Trophoblast cell (in vitro differentiated cells and primary cell): Measurements from ENCODE around the gene B9D1.

Experiments used
- DNase-seq, 2 donors: peaks; one replicate each; pipeline ENCODE4 v3.0.0-alpha.2; 2016
- H2AFZ ChIP-seq: 2 replicates; pipeline ENCODE4 v1.6.1; 2013; ENCODE audit warnings: low read length, moderate library complexity, mild to moderate bottlenecking; ENCODE audit not compliant: insufficient read depth, poor library complexity
- H2AK5ac ChIP-seq: 2 replicates; pipeline ENCODE4 v1.6.1; 2013; ENCODE audit warnings: mild to moderate bottlenecking, low read length
- H2BK120ac ChIP-seq: 2 replicates; pipeline ENCODE4 v1.6.1; 2013; ENCODE audit warnings: low read length, mild to moderate bottlenecking, moderate library complexity; ENCODE audit not compliant: insufficient read depth, poor library complexity
- H2BK12ac ChIP-seq: 2 replicates; pipeline ENCODE4 v1.6.1; 2013; ENCODE audit warnings: mild to moderate bottlenecking, low read length, moderate library complexity
- H2BK5ac ChIP-seq: 2 replicates; pipeline ENCODE4 v1.6.1; 2013; ENCODE audit warnings: low read length, low read depth, moderate library complexity, mild to moderate bottlenecking; ENCODE audit not compliant: poor library complexity
- H3K14ac ChIP-seq: 2 replicates; pipeline ENCODE4 v1.6.1; 2013; ENCODE audit warnings: mild to moderate bottlenecking, low read length
- H3K18ac ChIP-seq: 2 replicates; pipeline ENCODE4 v1.6.1; 2013; ENCODE audit warnings: mild to moderate bottlenecking, low read length
- H3K23ac ChIP-seq: 2 replicates; pipeline ENCODE4 v1.6.1; 2013; ENCODE audit warnings: low read length
- H3K27ac ChIP-seq: 2 replicates; pipeline ENCODE4 v1.5.1; 2013; ENCODE audit warnings: low read depth, mild to moderate bottlenecking, inconsistent platforms, low read length, moderate library complexity
- H3K27me3 ChIP-seq: 2 replicates; pipeline ENCODE4 v1.6.1; 2013; ENCODE audit warnings: inconsistent platforms, mild to moderate bottlenecking, low read length, moderate library complexity; ENCODE audit not compliant: insufficient read depth
- H3K36me3 ChIP-seq, 2 experiments: 1 replicate in 1 of 2; 2 replicates in 1 of 2; pipeline ENCODE4 v1.6.1; 2013; ENCODE audit warnings: low read length in 2 of 2, mild to moderate bottlenecking in 2 of 2, moderate library complexity in 1 of 2; ENCODE audit not compliant: insufficient read depth in 2 of 2, control insufficient read depth in 1 of 2
- H3K4ac ChIP-seq: 2 replicates; pipeline ENCODE4 v1.6.1; 2013; ENCODE audit warnings: low read depth, mild to moderate bottlenecking, low read length, moderate library complexity
- H3K4me1 ChIP-seq, 2 experiments: 1 replicate in 1 of 2; 2 replicates in 1 of 2; pipeline ENCODE4 v1.6.1; 2013; ENCODE audit warnings: low read length in 2 of 2, mild to moderate bottlenecking in 2 of 2, moderate library complexity in 1 of 2; ENCODE audit not compliant: insufficient read depth in 2 of 2, control insufficient read depth in 1 of 2
- H3K4me2 ChIP-seq: 2 replicates; pipeline ENCODE4 v1.6.1; 2013; ENCODE audit warnings: inconsistent platforms, mild to moderate bottlenecking, low read length, moderate library complexity
- H3K4me3 ChIP-seq: 2 replicates; pipeline ENCODE4 v1.5.1; 2013; ENCODE audit warnings: mild to moderate bottlenecking, low read depth, low read length, inconsistent platforms
- H3K79me1 ChIP-seq: one replicate; pipeline ENCODE4 v1.6.1; 2013; ENCODE audit warnings: low read length
- H3K79me2 ChIP-seq: 2 replicates; pipeline ENCODE4 v1.6.1; 2013; ENCODE audit warnings: low read length, mild to moderate bottlenecking; ENCODE audit not compliant: control insufficient read depth, insufficient read depth, poor library complexity
- H3K9ac ChIP-seq: 2 replicates; pipeline ENCODE4 v1.6.1; 2013; ENCODE audit warnings: mild to moderate bottlenecking, low read length
- H3K9me3 ChIP-seq: 2 replicates; pipeline ENCODE4 v1.6.1; 2013; ENCODE audit warnings: low read depth, mild to moderate bottlenecking, control low read depth, inconsistent platforms, low read length; ENCODE audit not compliant: insufficient read depth
- H4K12ac ChIP-seq: 2 replicates; pipeline ENCODE4 v1.6.1; 2013; ENCODE audit warnings: low read depth, mild to moderate bottlenecking, low read length, moderate library complexity
- H4K8ac ChIP-seq: 2 replicates; pipeline ENCODE4 v1.6.1; 2013; ENCODE audit warnings: low read depth, mild to moderate bottlenecking, low read length, moderate library complexity
- H4K91ac ChIP-seq: one replicate; pipeline ENCODE4 v1.6.1; 2013; ENCODE audit warnings: low read depth, mild to moderate bottlenecking, low read length, moderate library complexity
- WGBS: extraction: QIAGEN DNeasy Blood & Tissue Kit; methylation state at CpG from one replicate; pipeline ENCODE4 v1.1.7; 2013; ENCODE audit warnings: missing lambda C conversion rate; ENCODE audit not compliant: insufficient read length, insufficient coverage; ENCODE audit errors: extremely low coverage; 5-methylcytosine and 5-hydroxymethylcytosine counted together

Gene B9D1

GRCh38 chr17:19405114-19405513, 42.6 kb upstream of the B9D1 start:
- DNase-seq: no peak
- no peaks in the 10 kb centered on the region for H3K27me3 ChIP-seq

GRCh38 chr17:19404264-19404663, 41.7 kb upstream of the B9D1 start:
- H3K4me3 ChIP-seq: no peak overlapping the region
- no peaks in the 10 kb centered on the region for H3K4me1 ChIP-seq
- no CpG with 5 or more reads among the region's 1 CpG for WGBS
- H3K14ac ChIP-seq: no peak overlapping the region
- no peak overlapping the region for H3K23ac ChIP-seq
- H3K9ac ChIP-seq: no peak overlapping the region
- H3K79me2 ChIP-seq: no peaks in the 10 kb centered on the region
- H3K18ac ChIP-seq: no peak overlapping the region
- no peaks in the 10 kb centered on the region for H3K27me3 ChIP-seq
- no peaks in the 10 kb centered on the region for H3K36me3 ChIP-seq
- H3K4ac ChIP-seq: no peak overlapping the region
- no peak overlapping the region for H2BK120ac ChIP-seq
- H4K91ac ChIP-seq: no peak overlapping the region
- H4K8ac ChIP-seq: no peak overlapping the region
- no peak overlapping the region for H2BK12ac ChIP-seq
- no peak overlapping the region for H4K12ac ChIP-seq
- no peak for DNase-seq
- no peak overlapping the region for H2AK5ac ChIP-seq
- no peak overlapping the region for H3K27ac ChIP-seq
- H3K79me1 ChIP-seq: no peaks in the 10 kb centered on the region
- no peak overlapping the region for H3K4me2 ChIP-seq
- no peak overlapping the region for H2BK5ac ChIP-seq
- no peaks in the 10 kb centered on the region for H3K9me3 ChIP-seq
- H2AFZ ChIP-seq: no peak overlapping the region

More at GRCh38 chr17:19405114-19405513, 42.6 kb upstream of the B9D1 start:
- Histone ChIP-seq H3K9me3 (no peaks in the 10 kb centered on the region), H3K27ac (no peak overlapping the region), H3K4me2 (no peak overlapping the region), H2BK120ac (no peak overlapping the region), H3K36me3 (no peaks in the 10 kb centered on the region), H3K9ac (no peak overlapping the region), H2AK5ac (no peak overlapping the region), H3K79me2 (no peaks in the 10 kb centered on the region), H2BK12ac (no peak overlapping the region), H3K18ac (no peak overlapping the region), H2AFZ (no peak overlapping the region), H4K91ac (no peak overlapping the region), H4K12ac (no peak overlapping the region), H4K8ac (no peak overlapping the region), H3K4me1 (no peaks in the 10 kb centered on the region), H3K4me3 (no peak overlapping the region), H2BK5ac (no peak overlapping the region), H3K14ac (no peak overlapping the region), H3K23ac (no peak overlapping the region), H3K4ac (no peak overlapping the region), H3K79me1 (no peaks in the 10 kb centered on the region)
- WGBS: no CpG with 5 or more reads among the region's 5 CpGs

- no peak overlapping the region for H3K23ac ChIP-seq
- no CpG with 5 or more reads among the region's 4 CpGs for WGBS
These were observed 40.5 kb upstream of the B9D1 start for GRCh38 chr17:19403021-19403420.

GRCh38 chr17:19402171-19402570, 39.6 kb upstream of the B9D1 start:
- WGBS: no CpG with 5 or more reads among the region's 1 CpG
- H3K4me1 ChIP-seq: no peaks in the 10 kb centered on the region
- no peak overlapping the region for H3K14ac ChIP-seq
- no peak overlapping the region for H2BK5ac ChIP-seq
- no peak overlapping the region for H4K8ac ChIP-seq
- H3K4me2 ChIP-seq: no peak overlapping the region
- H2BK120ac ChIP-seq: no peak overlapping the region
- no peak overlapping the region for H3K27ac ChIP-seq
- H4K91ac ChIP-seq: no peak overlapping the region
- H3K18ac ChIP-seq: no peak overlapping the region
- no peak overlapping the region for H2AFZ ChIP-seq
- no peak overlapping the region for H3K23ac ChIP-seq
- peaks cover 3% of the 10 kb centered on the region for H3K9me3 ChIP-seq
- no peak overlapping the region for H2BK12ac ChIP-seq
- H3K79me2 ChIP-seq: no peaks in the 10 kb centered on the region
- H3K9ac ChIP-seq: no peak overlapping the region
- H3K27me3 ChIP-seq: no peaks in the 10 kb centered on the region
- no peak overlapping the region for H3K4me3 ChIP-seq
- DNase-seq: no peak
- H2AK5ac ChIP-seq: no peak overlapping the region
- no peak overlapping the region for H3K4ac ChIP-seq
- no peaks in the 10 kb centered on the region for H3K79me1 ChIP-seq
- H4K12ac ChIP-seq: no peak overlapping the region
- H3K36me3 ChIP-seq: no peaks in the 10 kb centered on the region

More at GRCh38 chr17:19403021-19403420, 40.5 kb upstream of the B9D1 start:
- H2BK5ac ChIP-seq: no peak overlapping the region
- no peak overlapping the region for H3K9ac ChIP-seq
- H4K8ac ChIP-seq: no peak overlapping the region
- no peaks in the 10 kb centered on the region for H3K79me1 ChIP-seq
- H3K36me3 ChIP-seq: no peaks in the 10 kb centered on the region
- DNase-seq: no peak
- no peak overlapping the region for H3K4me3 ChIP-seq
- H2BK120ac ChIP-seq: no peak overlapping the region
- H3K14ac ChIP-seq: no peak overlapping the region
- H3K27ac ChIP-seq: no peak overlapping the region
- no peak overlapping the region for H2AFZ ChIP-seq
- H2BK12ac ChIP-seq: no peak overlapping the region
- H3K79me2 ChIP-seq: no peaks in the 10 kb centered on the region
- H3K4ac ChIP-seq: no peak overlapping the region
- H3K27me3 ChIP-seq: no peaks in the 10 kb centered on the region
- no peaks in the 10 kb centered on the region for H3K4me1 ChIP-seq
- no peak overlapping the region for H3K4me2 ChIP-seq
- H4K91ac ChIP-seq: no peak overlapping the region
- H4K12ac ChIP-seq: no peak overlapping the region
- H2AK5ac ChIP-seq: no peak overlapping the region
- no peak overlapping the region for H3K18ac ChIP-seq
- no peaks in the 10 kb centered on the region for H3K9me3 ChIP-seq
